ENCODE results near the gene POLR1D.

DNA sequence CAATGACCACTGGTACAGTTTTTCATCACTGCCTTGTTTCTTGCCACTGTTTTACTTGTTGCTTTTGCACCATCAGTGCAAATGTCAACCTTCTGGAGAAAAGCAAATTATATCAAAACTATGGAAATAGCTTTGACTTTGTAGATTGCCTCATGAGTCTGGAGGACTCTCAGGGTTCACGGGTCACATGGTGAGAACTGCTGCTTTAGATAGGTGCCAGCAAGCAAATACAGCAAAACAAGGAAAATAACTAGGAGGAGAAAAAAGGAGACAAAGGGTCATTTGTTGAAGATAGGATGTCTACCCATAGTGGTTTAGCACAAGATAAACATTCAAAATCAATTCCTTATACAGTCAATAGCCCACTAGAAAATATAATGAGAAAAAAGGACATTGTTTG, 33.1 kb downstream of the POLR1D start:
- TF ChIP-seq, protein P1, sequence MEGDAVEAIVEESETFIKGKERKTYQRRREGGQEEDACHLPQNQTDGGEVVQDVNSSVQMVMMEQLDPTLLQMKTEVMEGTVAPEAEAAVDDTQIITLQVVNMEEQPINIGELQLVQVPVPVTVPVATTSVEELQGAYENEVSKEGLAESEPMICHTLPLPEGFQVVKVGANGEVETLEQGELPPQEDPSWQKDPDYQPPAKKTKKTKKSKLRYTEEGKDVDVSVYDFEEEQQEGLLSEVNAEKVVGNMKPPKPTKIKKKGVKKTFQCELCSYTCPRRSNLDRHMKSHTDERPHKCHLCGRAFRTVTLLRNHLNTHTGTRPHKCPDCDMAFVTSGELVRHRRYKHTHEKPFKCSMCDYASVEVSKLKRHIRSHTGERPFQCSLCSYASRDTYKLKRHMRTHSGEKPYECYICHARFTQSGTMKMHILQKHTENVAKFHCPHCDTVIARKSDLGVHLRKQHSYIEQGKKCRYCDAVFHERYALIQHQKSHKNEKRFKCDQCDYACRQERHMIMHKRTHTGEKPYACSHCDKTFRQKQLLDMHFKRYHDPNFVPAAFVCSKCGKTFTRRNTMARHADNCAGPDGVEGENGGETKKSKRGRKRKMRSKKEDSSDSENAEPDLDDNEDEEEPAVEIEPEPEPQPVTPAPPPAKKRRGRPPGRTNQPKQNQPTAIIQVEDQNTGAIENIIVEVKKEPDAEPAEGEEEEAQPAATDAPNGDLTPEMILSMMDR (IDR thresholded peaks at IDR 0.05) = no peak
- TF ChIP-seq EZH2 (IDR thresholded peaks at IDR 0.05) = no peak
